ENCODE results near the gene RADIL.

The RADIL gene

GRCh38 chr7:4768597-4769569 is 114.6 kb downstream of the RADIL start:
- H3F3A ChIP-seq (ENCODE audit: low read depth): no peaks in the 10 kb centered on the region
- H3K36me3 ChIP-seq (ENCODE audit: insufficient read depth, low read length): peaks cover 2% of the 10 kb centered on the region; the same call in 1 of the 2 replicates
- H3K9me3 ChIP-seq (ENCODE audit: insufficient read depth, low read depth, low read length): no peaks in the 10 kb centered on the region
- H3K4me3 ChIP-seq (ENCODE audit: low read length, poor library complexity, severe bottlenecking): no peak overlapping the region
- no peaks in the 10 kb centered on the region for H3K4me1 ChIP-seq (ENCODE audit: insufficient read depth, low read length, poor library complexity, severe bottlenecking)
- TF ChIP-seq CTCF (conservative IDR thresholded peaks at IDR 0.05; ENCODE audit: low read length): no peak
- TF ChIP-seq EZH2phosphoT487 (IDR thresholded peaks at IDR 0.05; ENCODE audit: borderline replicate concordance): no peak
- no peaks in the 10 kb centered on the region for H3K27me3 ChIP-seq (ENCODE audit: insufficient read depth, low read length, poor library complexity, severe bottlenecking)
- H3K9me2 ChIP-seq (replicated peaks; ENCODE audit: low read depth, low read length): no peaks in the 10 kb centered on the region
- no peak overlapping the region for H3K4me2 ChIP-seq (ENCODE audit: low read depth, low read length, poor library complexity, severe bottlenecking)
- no peak overlapping the region for H3K9ac ChIP-seq (ENCODE audit: low read depth, low read length, poor library complexity, severe bottlenecking)
- no peaks in the 10 kb centered on the region for H4K20me1 ChIP-seq (ENCODE audit: insufficient read depth, low read length, poor library complexity, severe bottlenecking)
- H2AFZ ChIP-seq (ENCODE audit: low read length): no peak overlapping the region
- H3K79me2 ChIP-seq (ENCODE audit: insufficient read depth, low read length): no peaks in the 10 kb centered on the region

- no peaks in the 10 kb centered on the region for H3K9me3 ChIP-seq (ENCODE audit: insufficient read depth, low read depth, low read length)
- no peak for TF ChIP-seq EZH2phosphoT487 (IDR thresholded peaks at IDR 0.05; ENCODE audit: borderline replicate concordance)
- TF ChIP-seq CTCF (conservative IDR thresholded peaks at IDR 0.05; ENCODE audit: low read length): no peak
- no peak overlapping the region for H3K4me2 ChIP-seq (ENCODE audit: low read depth, low read length, poor library complexity, severe bottlenecking)
- no peaks in the 10 kb centered on the region for H3F3A ChIP-seq (ENCODE audit: low read depth)
- peaks cover 21% of the 10 kb centered on the region; the same call in 1 of the 2 replicates for H3K36me3 ChIP-seq (ENCODE audit: insufficient read depth, low read length)
- no peak overlapping the region for H2AFZ ChIP-seq (ENCODE audit: low read length)
- no peaks in the 10 kb centered on the region for H3K79me2 ChIP-seq (ENCODE audit: insufficient read depth, low read length)
- H3K4me1 ChIP-seq (ENCODE audit: insufficient read depth, low read length, poor library complexity, severe bottlenecking): no peaks in the 10 kb centered on the region
- H3K27me3 ChIP-seq (ENCODE audit: insufficient read depth, low read length, poor library complexity, severe bottlenecking): no peaks in the 10 kb centered on the region
- no peaks in the 10 kb centered on the region for H4K20me1 ChIP-seq (ENCODE audit: insufficient read depth, low read length, poor library complexity, severe bottlenecking)
- no peak overlapping the region for H3K4me3 ChIP-seq (ENCODE audit: low read length, poor library complexity, severe bottlenecking)
- no peaks in the 10 kb centered on the region for H3K9me2 ChIP-seq (replicated peaks; ENCODE audit: low read depth, low read length)
- H3K9ac ChIP-seq (ENCODE audit: low read depth, low read length, poor library complexity, severe bottlenecking): no peak overlapping the region
These were observed 116.6 kb downstream of the RADIL start for GRCh38 chr7:4766666-4767519.

- H3K4me2 ChIP-seq (ENCODE audit: low read depth, low read length, poor library complexity, severe bottlenecking): no peak overlapping the region
- H3K9ac ChIP-seq (ENCODE audit: low read depth, low read length, poor library complexity, severe bottlenecking): no peak overlapping the region
- no peaks in the 10 kb centered on the region for H3K9me2 ChIP-seq (replicated peaks; ENCODE audit: low read depth, low read length)
- no peaks in the 10 kb centered on the region for H3F3A ChIP-seq (ENCODE audit: low read depth)
- H3K79me2 ChIP-seq (ENCODE audit: insufficient read depth, low read length): no peaks in the 10 kb centered on the region
- H3K36me3 ChIP-seq (ENCODE audit: insufficient read depth, low read length): peaks cover 31% of the 10 kb centered on the region; the same call in 1 of the 2 replicates
- no peaks in the 10 kb centered on the region for H3K4me1 ChIP-seq (ENCODE audit: insufficient read depth, low read length, poor library complexity, severe bottlenecking)
- H3K27me3 ChIP-seq (ENCODE audit: insufficient read depth, low read length, poor library complexity, severe bottlenecking): no peaks in the 10 kb centered on the region
- TF ChIP-seq CTCF (conservative IDR thresholded peaks at IDR 0.05; ENCODE audit: low read length) (0 out of 2 replicates have a peak, but pooled peaks have one; percentile 24), EZH2phosphoT487 (IDR thresholded peaks at IDR 0.05; ENCODE audit: borderline replicate concordance) (no peak)
- no peak overlapping the region for H3K4me3 ChIP-seq (ENCODE audit: low read length, poor library complexity, severe bottlenecking)
- H3K9me3 ChIP-seq (ENCODE audit: insufficient read depth, low read depth, low read length): no peaks in the 10 kb centered on the region
- H4K20me1 ChIP-seq (ENCODE audit: insufficient read depth, low read length, poor library complexity, severe bottlenecking): no peaks in the 10 kb centered on the region
- no peak overlapping the region for H2AFZ ChIP-seq (ENCODE audit: low read length)
These were observed 117.6 kb downstream of the RADIL start for GRCh38 chr7:4765776-4766490.
